ENCODE results near the gene ZNF451.

DNA sequence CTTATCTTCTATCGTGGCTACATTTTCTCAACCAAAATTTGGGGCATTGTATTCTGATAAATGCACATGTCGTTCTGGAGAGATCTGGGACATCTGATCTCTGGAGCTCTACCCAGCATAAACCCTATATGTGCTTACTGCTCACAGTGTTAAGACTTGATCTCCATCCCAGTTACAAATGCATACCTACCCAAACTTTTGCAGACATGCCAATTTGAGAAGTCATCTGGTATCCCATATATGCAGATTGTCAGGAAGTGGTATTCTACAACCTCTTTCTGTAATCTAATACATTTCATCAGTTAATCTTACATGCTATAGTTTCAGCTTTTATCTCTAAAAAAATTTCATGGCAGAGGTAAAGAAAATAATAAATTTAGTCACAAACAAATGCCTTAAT is 93.3 kb downstream of the ZNF451 start:
- TF ChIP-seq POLR2AphosphoS5 (IDR thresholded peaks at IDR 0.05): no peak
- TF ChIP-seq, protein P1, sequence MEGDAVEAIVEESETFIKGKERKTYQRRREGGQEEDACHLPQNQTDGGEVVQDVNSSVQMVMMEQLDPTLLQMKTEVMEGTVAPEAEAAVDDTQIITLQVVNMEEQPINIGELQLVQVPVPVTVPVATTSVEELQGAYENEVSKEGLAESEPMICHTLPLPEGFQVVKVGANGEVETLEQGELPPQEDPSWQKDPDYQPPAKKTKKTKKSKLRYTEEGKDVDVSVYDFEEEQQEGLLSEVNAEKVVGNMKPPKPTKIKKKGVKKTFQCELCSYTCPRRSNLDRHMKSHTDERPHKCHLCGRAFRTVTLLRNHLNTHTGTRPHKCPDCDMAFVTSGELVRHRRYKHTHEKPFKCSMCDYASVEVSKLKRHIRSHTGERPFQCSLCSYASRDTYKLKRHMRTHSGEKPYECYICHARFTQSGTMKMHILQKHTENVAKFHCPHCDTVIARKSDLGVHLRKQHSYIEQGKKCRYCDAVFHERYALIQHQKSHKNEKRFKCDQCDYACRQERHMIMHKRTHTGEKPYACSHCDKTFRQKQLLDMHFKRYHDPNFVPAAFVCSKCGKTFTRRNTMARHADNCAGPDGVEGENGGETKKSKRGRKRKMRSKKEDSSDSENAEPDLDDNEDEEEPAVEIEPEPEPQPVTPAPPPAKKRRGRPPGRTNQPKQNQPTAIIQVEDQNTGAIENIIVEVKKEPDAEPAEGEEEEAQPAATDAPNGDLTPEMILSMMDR (IDR thresholded peaks at IDR 0.05): no peak

Measured in prostate gland (tissue), 2 donors.